HG03103 (cell line): ENCODE results near the gene KLHL41.

Experiments
- ATAC-seq: cut with Tn5 transposase; IDR thresholded peaks from one replicate; pipeline ENCODE4 v1.9.1; 2021; ENCODE audit warnings: low read depth; ENCODE audit not compliant: unreplicated experiment

The KLHL41 gene

DNA sequence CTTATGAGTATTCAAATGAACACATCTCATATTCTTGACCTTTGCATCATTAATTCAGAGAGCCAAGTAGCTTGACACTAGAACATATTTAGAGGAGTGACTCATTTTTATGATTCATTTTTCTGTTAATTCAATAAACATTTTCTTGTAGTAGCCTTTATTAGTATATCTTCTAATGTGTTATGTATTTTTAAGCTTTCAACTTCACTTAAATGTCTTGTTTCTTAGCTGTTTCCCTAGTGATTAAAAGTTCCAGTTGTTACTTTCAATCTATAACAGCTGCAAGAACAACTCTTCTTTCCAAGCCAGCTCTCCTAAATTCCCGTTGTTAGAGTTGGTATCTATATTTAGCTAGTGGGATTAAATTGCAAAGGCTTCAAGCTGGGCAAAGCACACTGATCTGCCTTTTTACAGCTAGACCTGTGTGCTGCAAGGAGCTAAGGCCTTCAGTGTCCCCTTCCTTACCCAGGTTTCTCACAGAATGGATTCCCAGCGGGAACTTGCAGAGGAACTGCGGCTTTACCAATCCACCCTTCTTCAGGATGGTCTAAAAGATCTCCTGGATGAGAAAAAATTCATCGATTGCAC is at the start of gene KLHL41:
Gene KLHL41, plus strand, starts transcription at position 405 of the 588 bp plus-strand sequence. Its CDS starts 77 bp downstream, at position 482.
- no peak for ATAC-seq

DNA sequence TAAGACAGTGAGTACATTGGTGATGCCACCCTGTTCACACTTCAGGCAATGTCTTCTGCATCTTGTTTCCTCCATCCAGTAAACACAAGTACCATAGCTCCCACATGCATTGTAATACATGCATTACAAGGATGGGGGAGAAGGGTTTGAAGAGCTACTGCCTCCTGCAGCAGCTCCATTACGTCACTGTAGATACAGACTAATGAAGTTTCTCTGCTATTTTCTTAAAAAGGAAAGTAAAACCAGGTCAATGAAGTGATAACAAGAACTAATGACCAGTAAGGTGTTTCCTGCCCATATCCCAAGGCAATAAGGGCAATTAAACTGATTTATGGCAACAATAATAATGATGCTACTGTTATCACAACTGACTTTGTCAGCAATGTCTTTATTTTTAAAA is 48.4 kb upstream of the KLHL41 start:
- ATAC-seq, result no peak

- ATAC-seq, result no peak
Measured at GRCh38 chr2:169462896-169463695, 46.4 kb upstream of the KLHL41 start.

DNA sequence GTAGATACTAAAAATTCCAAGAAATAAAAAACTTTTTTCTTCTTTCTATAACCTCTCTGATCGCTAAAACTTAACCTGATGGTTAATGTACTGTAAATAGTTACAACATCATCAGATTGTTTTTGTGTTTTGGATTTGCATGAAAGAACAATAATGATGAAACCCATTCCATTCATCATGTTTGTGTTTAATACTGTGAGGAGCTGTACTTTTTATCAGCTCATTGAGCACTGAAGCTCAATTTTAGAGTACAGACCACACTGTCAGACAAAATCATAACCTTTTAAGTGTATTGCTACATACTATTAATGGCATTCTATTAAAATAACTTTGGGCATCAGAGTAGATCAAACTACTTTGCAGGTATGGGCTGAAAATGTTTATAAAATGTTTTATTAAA is 45.0 kb upstream of the KLHL41 start:
- no peak for ATAC-seq

GRCh38 chr2:169464882-169465281 is 44.6 kb upstream of the KLHL41 start:
- ATAC-seq, result no peak

- no peak for ATAC-seq
Measured at GRCh38 chr2:169468841-169469240, 40.7 kb upstream of the KLHL41 start.

- ATAC-seq, result no peak
Measured at GRCh38 chr2:169469952-169470572, 39.4 kb upstream of the KLHL41 start.

- no peak for ATAC-seq
Measured at GRCh38 chr2:169472249-169472648, 37.3 kb upstream of the KLHL41 start.

GRCh38 chr2:169476459-169476858 is 33.0 kb upstream of the KLHL41 start:
- no peak for ATAC-seq

DNA sequence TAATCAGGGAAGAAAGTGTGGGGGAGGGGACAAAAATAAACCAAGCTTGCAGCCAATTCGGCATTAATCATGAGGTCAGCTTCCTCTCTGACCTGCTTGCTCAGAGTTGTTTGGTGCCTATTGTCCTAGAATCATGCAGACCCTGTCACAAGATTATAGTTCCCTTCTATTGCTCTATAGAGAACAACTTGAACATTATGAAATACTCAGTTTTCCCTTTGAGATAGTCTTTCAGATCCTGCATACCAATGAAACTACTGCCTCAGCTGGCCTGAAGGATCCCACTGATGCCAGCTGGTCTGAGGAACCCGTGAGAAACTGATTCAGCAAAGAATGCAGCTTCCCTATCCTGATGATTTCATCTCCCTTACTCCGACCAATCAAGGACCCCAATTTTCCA is 31.2 kb upstream of the KLHL41 start:
- no peak for ATAC-seq

DNA sequence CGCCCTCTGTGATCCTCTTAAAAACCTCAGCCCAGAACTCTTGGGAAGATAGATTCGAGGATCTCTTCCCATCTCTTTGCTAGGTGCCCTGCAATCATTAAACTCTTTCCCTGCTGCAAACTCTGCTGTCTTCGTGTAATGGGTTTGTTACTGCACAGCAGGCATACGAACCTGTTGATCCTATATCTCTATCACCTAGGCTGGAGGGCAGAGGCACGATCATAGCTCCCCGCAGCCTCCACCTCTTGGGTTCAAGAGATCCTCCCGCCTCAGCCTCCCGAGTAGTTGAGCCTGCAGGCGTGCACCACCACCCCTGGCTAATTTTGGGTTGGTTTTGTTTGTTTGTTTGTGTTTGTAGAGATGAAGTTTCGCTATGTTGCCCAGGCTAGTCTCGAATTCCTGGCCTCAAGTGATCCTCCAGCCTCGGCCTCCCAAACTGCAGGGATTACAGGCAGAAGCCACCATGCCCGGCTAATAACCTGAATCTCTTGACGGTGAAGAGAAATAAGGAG is 30.7 kb upstream of the KLHL41 start:
- ATAC-seq, result no peak

GRCh38 chr2:169479257-169480078 is 30.0 kb upstream of the KLHL41 start, which contains the start of gene BBS5:
Gene BBS5 (plus strand): TSS chr2:169479494. CDS start chr2:169479554, 60 bp downstream.
- ATAC-seq, result peak; percentile 96

- no peak for ATAC-seq
Measured at GRCh38 chr2:169480079-169480465, 29.4 kb upstream of the KLHL41 start.

GRCh38 chr2:169485650-169486138 is 23.8 kb upstream of the KLHL41 start:
- ATAC-seq, result no peak

DNA sequence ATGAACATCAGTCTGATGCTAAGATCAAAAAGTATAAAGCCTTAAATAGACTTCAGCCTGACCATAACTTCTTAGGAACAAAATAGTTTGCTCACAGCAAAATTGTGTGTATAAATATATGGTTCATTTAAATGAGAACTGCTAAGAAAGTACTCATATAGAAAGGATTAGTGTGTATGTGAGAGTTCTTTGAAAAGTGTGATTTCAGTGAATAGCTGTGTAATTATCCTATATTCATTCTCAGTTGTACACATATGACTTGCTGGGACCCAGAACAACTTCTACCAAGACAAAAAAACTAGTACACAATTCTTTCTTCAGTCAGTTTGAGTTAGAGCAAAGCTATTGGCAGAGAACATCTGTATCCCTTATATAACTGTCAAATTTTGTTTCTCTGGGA is 23.0 kb upstream of the KLHL41 start:
- ATAC-seq, result no peak

GRCh38 chr2:169490834-169491233 is 18.7 kb upstream of the KLHL41 start:
- ATAC-seq, result no peak

GRCh38 chr2:169491378-169491777 is 18.1 kb upstream of the KLHL41 start:
- ATAC-seq, result no peak

GRCh38 chr2:169493360-169493759 is 16.1 kb upstream of the KLHL41 start:
- ATAC-seq, result no peak

DNA sequence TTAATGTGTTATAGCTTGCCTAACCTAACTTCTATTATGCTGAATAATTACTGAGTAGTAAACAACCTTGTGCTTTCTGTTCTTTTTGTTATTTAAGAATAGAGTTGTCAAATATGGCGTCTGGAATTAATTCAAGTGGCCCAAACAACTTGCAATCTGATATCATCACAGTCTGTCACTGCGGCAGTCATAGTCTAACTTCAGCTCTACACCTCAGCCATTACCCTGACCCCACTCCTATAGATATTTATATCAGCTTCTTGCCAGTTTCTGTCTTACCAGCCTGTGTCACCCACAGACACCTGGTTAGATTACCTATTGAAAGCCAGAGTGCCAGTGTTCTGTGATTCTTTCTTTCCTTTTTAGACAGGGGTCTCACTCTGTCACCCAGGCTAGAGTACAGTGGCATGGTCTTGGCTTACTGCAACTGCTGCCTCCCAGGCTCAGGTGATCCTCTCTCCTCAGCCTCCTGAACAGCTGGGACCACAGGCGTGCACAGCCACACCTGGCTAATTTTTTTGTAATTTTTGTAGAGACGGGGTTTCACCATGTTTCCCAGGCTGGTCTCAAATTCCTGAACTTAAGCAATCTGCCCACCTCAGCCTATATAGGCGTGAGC is 14.1 kb upstream of the KLHL41 start:
- no peak for ATAC-seq

GRCh38 chr2:169504651-169505050 is 4.9 kb upstream of the KLHL41 start:
- no peak for ATAC-seq
